ENCODE data around the gene CRYBG2. TPM values are rescaled to one million over a fixed set of nuclear protein-coding genes. Genes with fewer than 3 reads are reported as not detected.
A peak's percentile ranks its signal among the peaks of the same experiment; 100 is the strongest.
"Not testable (repeated sequence)": the region's sequence is repeated elsewhere in the genome, so short reads cannot be mapped to it uniquely, and the experiment has no call there.

The CRYBG2 gene
- total RNA-seq, 1 donor from 2014 or later, result not detected

DNA sequence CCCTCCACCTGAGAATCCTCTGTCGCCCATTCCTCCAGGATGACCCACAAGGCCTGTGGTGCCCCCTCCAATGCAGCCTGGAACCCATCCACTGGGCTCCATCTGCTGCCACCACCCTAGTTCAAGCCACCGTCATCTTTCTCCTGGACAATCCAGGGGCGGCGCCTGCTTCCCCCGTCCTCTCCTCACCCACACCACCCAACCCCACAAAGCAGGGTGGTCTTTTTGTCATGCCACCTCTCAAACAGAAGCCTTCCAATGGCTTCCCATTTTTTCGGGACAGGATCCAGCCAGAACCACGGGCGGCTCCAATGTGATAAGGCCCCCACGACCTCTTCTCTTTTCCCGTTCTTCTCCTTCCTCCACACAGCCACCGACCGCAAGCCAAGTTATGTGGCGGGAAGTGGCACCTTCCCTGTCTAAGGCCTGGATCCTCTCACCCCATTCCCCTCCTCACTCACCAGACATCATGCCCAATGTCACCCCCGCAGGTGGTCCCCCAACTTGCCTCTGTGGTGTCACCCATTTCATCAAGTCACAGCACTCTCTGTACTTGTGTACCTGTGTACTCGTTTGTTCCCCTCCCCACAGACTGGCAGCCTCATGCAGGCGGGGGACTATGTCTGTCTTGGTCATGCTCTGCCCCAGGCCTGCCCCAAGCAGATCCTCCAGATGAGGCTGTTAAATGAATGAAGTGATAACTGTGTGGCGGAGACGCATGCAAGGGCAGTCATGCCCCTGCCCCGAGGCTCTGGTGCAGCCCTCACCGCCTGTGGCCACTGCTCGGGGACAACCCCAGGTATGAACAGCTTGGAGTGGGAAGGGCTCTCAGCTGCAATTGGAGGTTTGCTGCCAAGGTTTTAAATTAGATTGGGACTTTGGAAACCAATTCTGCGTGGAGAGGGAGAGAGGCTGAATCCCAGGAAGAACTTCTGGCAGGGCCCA is 58.5 kb downstream of the CRYBG2 start:
- no peak for DNase-seq (ENCODE audit: low read depth in 2 of 2)

- DNase-seq (ENCODE audit: low read depth in 2 of 2), result no peak
Measured at GRCh38 chr1:26293911-26294463, 59.9 kb downstream of the CRYBG2 start.

GRCh38 chr1:26292735-26293134 is 61.2 kb downstream of the CRYBG2 start:
- DNase-seq (ENCODE audit: low read depth in 2 of 2), result not testable (repeated sequence)

DNA sequence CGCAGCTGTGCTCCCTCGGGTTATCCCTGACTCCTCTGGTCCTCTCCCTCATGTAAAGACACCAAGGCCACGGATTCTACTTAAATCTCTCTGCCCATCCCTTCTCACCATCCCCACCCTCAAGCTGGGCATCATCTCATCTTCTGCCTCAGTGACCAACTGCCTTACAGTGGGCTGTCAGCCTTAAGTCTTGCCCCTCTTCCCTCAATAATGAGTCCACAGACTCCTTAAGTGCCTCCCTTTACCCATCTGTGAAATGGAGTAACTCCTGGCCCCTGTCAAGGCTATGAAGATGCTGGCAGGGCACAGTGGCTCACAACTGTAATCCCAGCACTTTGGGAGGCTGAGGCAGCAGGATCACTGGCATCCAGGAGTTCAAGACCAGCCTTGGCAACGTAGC is 62.0 kb downstream of the CRYBG2 start:
- no peak for DNase-seq (ENCODE audit: low read depth in 2 of 2)

DNA sequence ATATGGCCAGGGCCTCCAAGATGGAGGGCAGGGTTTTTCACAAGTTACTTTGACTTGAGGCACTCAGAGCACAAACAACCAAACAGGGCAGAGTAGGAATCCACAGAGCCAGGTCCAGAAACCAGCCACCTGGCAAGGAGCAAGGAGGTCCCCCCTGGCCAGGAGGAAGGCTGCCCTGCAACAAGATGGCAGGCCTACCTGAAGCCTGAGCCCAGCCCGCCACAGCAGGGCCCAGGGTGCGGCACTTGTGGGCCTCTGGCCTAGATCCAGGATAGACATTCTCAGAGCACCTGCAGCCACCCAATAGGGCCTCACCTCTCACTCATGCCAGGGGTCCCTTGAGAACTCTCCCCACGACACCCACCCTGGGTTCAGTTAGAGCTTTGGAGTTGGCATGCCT is 62.5 kb downstream of the CRYBG2 start:
- no peak for DNase-seq (ENCODE audit: low read depth in 2 of 2)

- DNase-seq (ENCODE audit: low read depth in 2 of 2), result no peak
Measured at GRCh38 chr1:26290882-26291261, 63.1 kb downstream of the CRYBG2 start.

- DNase-seq (ENCODE audit: low read depth in 2 of 2), result no peak
Measured at GRCh38 chr1:26290122-26290881, 63.6 kb downstream of the CRYBG2 start.

DNA sequence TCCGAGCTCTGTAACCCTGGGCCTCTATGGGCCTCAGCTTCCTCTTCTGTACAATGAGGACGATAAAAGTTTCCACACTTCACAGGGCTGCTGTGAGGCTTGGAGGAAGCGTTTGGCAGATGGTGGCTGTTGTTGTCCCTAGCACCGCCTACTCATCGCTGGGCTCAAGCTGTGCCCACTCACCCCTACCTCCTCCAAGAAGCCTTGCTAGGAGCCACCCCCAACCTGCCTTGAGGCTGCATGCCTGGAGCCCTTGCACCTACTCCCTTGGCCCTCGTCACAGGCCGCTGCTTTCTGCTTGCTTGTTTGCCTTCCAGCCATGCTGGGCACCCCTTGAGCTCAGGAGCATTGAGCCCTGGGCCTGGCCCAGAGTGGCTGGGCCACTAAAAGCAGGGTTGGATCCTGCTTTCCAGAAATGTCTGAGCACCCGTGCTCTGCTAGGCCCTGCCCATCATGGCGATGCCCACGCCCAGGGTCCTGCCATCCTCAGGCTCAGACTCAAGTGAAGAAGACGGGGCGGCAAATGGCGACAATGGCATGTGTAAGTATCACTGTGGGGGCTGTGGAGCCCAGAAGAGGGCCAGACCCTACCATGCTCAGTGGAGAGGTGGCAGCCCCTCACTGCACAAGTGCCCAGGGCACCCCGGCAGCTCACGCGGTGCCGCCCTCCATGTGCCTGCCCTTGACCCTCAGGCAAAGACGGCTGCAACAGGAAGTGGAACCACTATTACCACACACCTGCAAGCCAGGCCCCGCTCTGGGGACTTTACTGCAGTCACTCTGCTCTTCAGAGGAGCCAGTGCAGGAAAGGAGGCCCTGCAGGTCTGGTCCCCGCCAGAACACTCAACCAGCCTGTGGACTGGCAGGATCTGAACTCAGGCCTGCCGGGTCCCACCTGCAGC is 64.5 kb downstream of the CRYBG2 start:
- DNase-seq (ENCODE audit: low read depth in 2 of 2), result no peak

DNA sequence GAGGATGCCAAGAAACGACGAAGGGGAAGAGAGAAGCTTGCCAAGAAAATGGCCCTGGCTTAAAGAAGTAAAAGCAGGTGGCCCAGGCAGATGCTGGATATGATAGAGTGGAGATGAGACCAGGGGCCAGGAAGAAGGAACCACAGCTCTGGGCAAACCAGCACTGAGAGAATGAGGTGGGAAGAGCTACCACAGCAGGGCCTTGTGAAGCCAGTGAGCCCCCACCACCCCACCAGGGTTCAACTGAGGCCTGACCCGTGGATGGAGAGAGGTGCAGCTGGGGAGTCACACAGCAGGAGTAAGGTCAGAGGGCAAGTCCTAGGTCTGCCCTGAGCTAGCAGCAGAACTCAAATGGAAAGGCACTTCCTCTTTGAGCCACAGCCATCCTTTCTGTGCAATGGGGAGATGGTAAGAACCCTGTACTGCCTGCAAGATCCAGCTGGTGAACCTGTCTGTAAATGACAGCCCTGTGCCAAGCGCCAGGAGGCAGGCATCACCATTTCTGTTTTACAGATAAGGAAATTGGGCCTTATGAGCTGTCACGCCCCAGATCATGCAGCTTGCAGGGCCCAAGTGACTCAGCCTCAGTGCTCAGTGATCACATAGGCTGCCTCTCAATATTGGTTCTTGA is 65.5 kb downstream of the CRYBG2 start:
- no peak for DNase-seq (ENCODE audit: low read depth in 2 of 2)

DNA sequence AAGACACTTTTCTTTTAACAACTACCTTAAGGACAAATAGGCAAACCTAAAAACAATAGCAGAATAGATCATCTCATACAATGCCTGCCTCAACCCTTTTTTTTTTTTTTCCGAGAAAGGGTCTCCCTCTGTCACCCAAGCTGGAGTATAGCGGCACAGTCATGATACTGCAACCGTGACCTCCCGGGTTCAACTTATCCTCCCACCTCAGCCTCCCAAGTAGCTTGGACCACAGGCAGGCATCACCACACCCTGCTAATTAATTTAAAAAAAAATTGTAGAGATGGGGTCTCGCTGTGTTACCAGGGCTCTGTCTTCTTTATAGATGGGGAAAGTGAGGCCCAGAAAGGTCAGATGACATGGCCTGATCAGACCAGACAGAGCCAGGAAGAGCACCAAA is 66.1 kb downstream of the CRYBG2 start:
- DNase-seq (ENCODE audit: low read depth in 2 of 2), result no peak

- no peak for DNase-seq (ENCODE audit: low read depth in 2 of 2)
Measured at GRCh38 chr1:26287033-26287711, 66.8 kb downstream of the CRYBG2 start.

DNA sequence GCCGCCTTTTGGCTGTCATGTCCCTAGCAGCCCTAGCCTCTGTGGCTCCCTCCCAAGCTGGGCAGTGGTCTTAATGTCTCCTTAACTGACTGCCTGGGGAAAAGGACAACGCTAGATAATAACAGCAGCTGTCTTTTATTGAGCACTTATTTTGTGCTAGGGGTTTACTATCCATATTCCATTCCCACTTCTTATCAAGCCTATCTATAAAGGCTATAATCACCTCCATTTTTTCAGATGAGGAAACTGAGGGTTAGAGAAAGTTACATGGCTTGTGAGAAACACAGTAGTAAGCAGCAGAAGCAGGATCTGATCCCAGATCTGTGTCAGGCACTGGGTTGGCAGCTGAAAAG is 67.9 kb downstream of the CRYBG2 start:
- DNase-seq (ENCODE audit: low read depth in 2 of 2), result no peak

DNA sequence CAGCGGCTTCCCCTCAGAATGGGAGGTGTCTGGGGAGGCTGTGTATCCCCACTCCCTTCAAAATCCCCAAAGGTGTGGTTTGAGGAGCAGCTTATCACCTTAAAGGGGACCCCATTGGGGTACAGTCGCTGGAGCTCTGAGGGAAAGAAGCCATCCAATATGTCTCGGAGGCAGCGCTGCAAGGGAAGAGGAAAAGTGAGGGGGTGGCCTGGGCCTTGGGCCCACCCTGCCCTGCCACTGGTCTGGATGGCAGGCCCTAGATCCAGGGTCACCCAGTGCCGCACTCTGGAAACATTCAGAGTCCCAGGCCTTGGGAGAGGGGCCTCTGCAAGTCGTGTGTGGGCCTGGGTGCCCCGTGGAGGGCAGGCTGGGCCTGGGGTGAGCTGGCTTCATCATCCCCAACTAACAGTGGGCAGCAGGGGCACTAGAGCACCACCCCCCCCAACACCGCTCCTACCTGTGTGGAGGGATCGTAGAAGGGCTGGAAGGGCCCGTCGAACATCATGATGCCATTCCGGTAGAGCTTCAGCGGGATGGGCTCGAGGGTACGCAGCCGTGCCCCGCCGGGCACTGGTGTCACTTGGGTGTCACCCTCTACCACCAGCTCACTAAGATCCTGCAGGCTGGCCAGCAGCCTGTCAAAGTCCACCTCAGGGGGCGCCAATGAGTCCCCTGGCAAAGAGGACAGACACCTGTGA is 68.4 kb downstream of the CRYBG2 start:
- DNase-seq (ENCODE audit: low read depth in 2 of 2), result peak; percentile 29 to 54

DNA sequence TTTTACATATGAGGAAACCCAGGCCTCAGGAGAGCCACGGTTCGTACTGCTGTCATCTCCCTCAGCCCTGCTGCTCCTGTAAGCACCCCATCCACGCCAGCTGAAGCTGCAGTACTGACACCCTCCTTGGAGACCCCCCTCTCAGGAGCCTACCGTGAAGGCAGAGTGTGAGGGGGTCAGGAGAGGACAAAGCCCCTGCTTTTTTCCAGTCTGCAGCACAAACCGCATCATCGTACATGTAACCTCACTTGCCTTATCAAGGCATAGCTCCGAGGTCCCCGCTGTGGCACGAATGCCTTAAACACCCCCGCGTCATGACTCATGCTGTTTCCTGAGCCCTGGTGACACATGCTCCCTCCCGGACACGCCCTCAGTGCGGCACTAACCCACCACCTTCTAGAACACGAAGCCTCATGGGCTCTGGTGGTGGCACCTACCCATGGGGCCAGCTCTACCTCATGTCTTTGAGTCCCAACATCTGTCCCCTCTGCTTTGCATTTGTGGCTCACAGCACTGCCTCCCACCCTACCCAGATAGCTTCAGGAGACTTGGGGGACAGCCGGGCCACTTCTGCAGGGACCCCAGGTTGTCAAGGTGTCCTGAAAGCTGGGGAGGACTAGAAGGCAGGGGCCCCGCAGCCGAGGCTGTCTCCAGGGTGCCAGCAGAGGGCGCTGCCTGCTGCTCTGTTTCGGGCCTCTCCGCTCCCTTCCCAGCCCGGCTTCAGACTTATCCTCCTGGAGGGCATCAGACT is 69.2 kb downstream of the CRYBG2 start:
- DNase-seq (ENCODE audit: low read depth in 2 of 2), result peak; percentile 71 to 91

GRCh38 chr1:26283871-26284596 is 69.9 kb downstream of the CRYBG2 start:
- DNase-seq (ENCODE audit: low read depth in 2 of 2), result no peak

DNA sequence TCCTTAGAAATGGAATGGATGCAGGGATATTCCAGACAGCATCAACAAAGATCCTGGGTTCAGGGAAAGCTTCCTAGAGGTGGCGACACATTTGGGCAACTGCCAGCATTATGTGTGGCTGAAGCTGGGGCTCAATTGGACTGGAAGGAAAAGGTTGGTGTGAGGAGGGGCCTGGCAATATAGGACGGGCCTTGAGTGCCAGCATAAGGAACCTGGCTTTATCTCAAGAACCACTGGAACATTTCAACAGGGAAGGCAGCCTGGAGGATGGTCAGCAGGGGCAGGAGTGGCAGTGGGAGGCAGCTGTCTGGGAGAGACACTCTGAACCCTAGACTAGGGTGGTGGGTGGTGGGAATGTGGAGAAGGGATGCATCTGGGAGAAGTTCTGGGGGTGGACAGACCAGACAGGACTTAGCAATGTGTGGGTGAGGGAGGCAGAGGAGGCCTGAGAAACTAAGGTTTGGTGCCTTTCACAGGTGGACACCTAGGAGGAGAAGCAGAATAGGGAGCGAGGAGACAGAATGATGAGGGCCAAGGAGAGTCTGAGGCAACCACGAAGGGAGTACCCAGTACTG is 70.6 kb downstream of the CRYBG2 start:
- DNase-seq (ENCODE audit: low read depth in 2 of 2), result no peak

GRCh38 chr1:26282401-26282918 is 71.5 kb downstream of the CRYBG2 start:
- DNase-seq (ENCODE audit: low read depth in 2 of 2), result no peak

GRCh38 chr1:26281971-26282370 is 72.0 kb downstream of the CRYBG2 start:
- DNase-seq (ENCODE audit: low read depth in 2 of 2), result peak in 1 of 2 donors; percentile 20

Data from lung microvascular endothelial cell (primary cell).